Measurements from ENCODE around the gene ALAS1. TPM values are rescaled to one million over a fixed set of nuclear protein-coding genes. Genes with fewer than 3 reads are reported as not detected.

Gene ALAS1
- total and polyA plus RNA-seq, 2 experiments from 2014 or later: 17.8 to 42.8 TPM

GRCh38 chr3:52240059-52240885, 42.3 kb downstream of the ALAS1 start:
- peaks cover 36% of the 10 kb centered on the region for H3K4me1 ChIP-seq (ENCODE audit: insufficient read depth)
- peaks cover 6% of the 10 kb centered on the region; the same call in 2 of the 3 replicates for H3K9me3 Mint-ChIP-seq
- peaks cover 25% of the 10 kb centered on the region for H3K79me2 ChIP-seq (replicated peaks; ENCODE audit: insufficient read depth)
- TF ChIP-seq ZNF114 (CRISPR knock-in tag; IDR thresholded peaks at IDR 0.05) (no peak), CTCF (conservative IDR thresholded peaks at IDR 0.05; ENCODE audit: low read depth in 2 of 2) (peak in 1 of 2 experiments; percentile 12; a peak in 1 of 4 replicates), POLR2AphosphoS5 (IDR thresholded peaks at IDR 0.05; ENCODE audit: low read depth) (peak; percentile 53; the same call in 1 of the 2 replicates)
- DNase-seq (ENCODE audit: low spot score) (peak; percentile 72), ATAC-seq (no peak)
- H3K27ac ChIP-seq (ENCODE audit: low read depth): peak overlapping the region; percentile 72; the same call in 1 of the 2 replicates
- peaks cover 12% of the 10 kb centered on the region; the same call in 2 of the 3 replicates for H3K36me3 Mint-ChIP-seq (ENCODE audit: low read depth)
- H2AFZ ChIP-seq: no peak overlapping the region
- peak overlapping the region; percentile 96 for H3K4me3 Mint-ChIP-seq
- peaks cover 52% of the 10 kb centered on the region for H3K4me1 Mint-ChIP-seq
- H3K27me3 ChIP-seq (ENCODE audit: insufficient read depth): peaks cover 25% of the 10 kb centered on the region
- no peaks in the 10 kb centered on the region for H3K9me2 ChIP-seq (ENCODE audit: insufficient read depth)
- peaks cover 13% of the 10 kb centered on the region; the same call in 1 of the 2 replicates for H3F3A ChIP-seq (replicated peaks; ENCODE audit: low read depth)
- H3K27ac Mint-ChIP-seq: peak overlapping the region; percentile 96
- H3K4me2 ChIP-seq: peak overlapping the region; percentile 99
- H3K27me3 Mint-ChIP-seq (ENCODE audit: insufficient read depth, low read depth, poor library complexity): peaks cover 30% of the 10 kb centered on the region
- no peaks in the 10 kb centered on the region for H3K36me3 ChIP-seq (ENCODE audit: insufficient read depth)
- no peaks in the 10 kb centered on the region; the same call in 1 of the 2 replicates for H4K20me1 ChIP-seq (replicated peaks; ENCODE audit: insufficient read depth)
- peak overlapping the region; percentile 93 for H3K4me3 ChIP-seq

GRCh38 chr3:52240886-52241370, 43.0 kb downstream of the ALAS1 start:
- no peak overlapping the region for H2AFZ ChIP-seq
- H3K27ac ChIP-seq (ENCODE audit: low read depth): no peak overlapping the region
- DNase-seq (ENCODE audit: low spot score): no peak
- H3K4me3 ChIP-seq: 0 out of 2 replicates have a peak overlapping the region, but pooled peaks have one; percentile 2
- peaks cover 34% of the 10 kb centered on the region for H3K4me1 ChIP-seq (ENCODE audit: insufficient read depth)
- H3K36me3 ChIP-seq (ENCODE audit: insufficient read depth): no peaks in the 10 kb centered on the region
- no peaks in the 10 kb centered on the region for H3K9me2 ChIP-seq (ENCODE audit: insufficient read depth)
- H3K4me2 ChIP-seq: peak overlapping the region; percentile 99; the same call in 1 of the 2 replicates
- Mint-ChIP-seq H3K4me1 (peaks cover 46% of the 10 kb centered on the region), H3K4me3 (peak overlapping the region; percentile 96), H3K27ac (peak overlapping the region; percentile 96), H3K36me3 (ENCODE audit: low read depth) (peaks cover 12% of the 10 kb centered on the region; the same call in 2 of the 3 replicates), H3K27me3 (ENCODE audit: insufficient read depth, low read depth, poor library complexity) (peaks cover 32% of the 10 kb centered on the region), H3K9me3 (peaks cover 6% of the 10 kb centered on the region; the same call in 2 of the 3 replicates)
- H3K27me3 ChIP-seq (ENCODE audit: insufficient read depth): peaks cover 29% of the 10 kb centered on the region
- peaks cover 21% of the 10 kb centered on the region for H3K79me2 ChIP-seq (replicated peaks; ENCODE audit: insufficient read depth)
- peaks cover 10% of the 10 kb centered on the region; the same call in 1 of the 2 replicates for H3F3A ChIP-seq (replicated peaks; ENCODE audit: low read depth)
- ATAC-seq: no peak
- H4K20me1 ChIP-seq (replicated peaks; ENCODE audit: insufficient read depth): no peaks in the 10 kb centered on the region; the same call in 1 of the 2 replicates
- peak; percentile 23; the same call in 1 of the 2 replicates for TF ChIP-seq NANOG (IDR thresholded peaks at IDR 0.05; ENCODE audit: borderline replicate concordance)
- no peak for TF ChIP-seq EZH2 (IDR thresholded peaks at IDR 0.05; ENCODE audit: low read depth, unreplicated experiment)
- no peak for TF ChIP-seq ZNF462 (CRISPR knock-in tag; IDR thresholded peaks at IDR 0.05)
- TF ChIP-seq EZH2phosphoT487 (IDR thresholded peaks at IDR 0.05; ENCODE audit: unreplicated experiment): no peak

Data from GM23338 (cell line).